GM23338 (cell line): ENCODE results near the gene EPHA3. TPM values are rescaled to one million over a fixed set of nuclear protein-coding genes. Genes with fewer than 3 reads are reported as not detected.

Source experiments
- ATAC-seq: fragments of 200-7000 bp; cut with Tn5 transposase; 3 replicates; pipeline ENCODE4 v1.9.1; 2020
- DNase-seq: peaks from one replicate; pipeline ENCODE4 v3.0.0-alpha.2; 2015; ENCODE audit warnings: low spot score
- H2AFZ ChIP-seq: fragments of 200-600 bp; sonication (generic); 2 replicates; pipeline ENCODE4 v1.8.0; 2016; ENCODE audit warnings: antibody characterized with exemption, mild to moderate bottlenecking, moderate library complexity
- H3F3A ChIP-seq: fragments of 200-600 bp; sonication (generic); replicated peaks from 2 replicates; pipeline ENCODE4 v1.8.0; 2017; ENCODE audit warnings: antibody characterized with exemption, mixed run types, low read depth
- H3K27ac ChIP-seq: fragments of 200-600 bp; sonication (generic); 2 replicates; pipeline ENCODE4 v1.6.1; 2016; ENCODE audit warnings: low read depth
- H3K27me3 ChIP-seq: fragments of 200-600 bp; sonication (generic); 2 replicates; pipeline ENCODE4 v1.8.0; 2016; ENCODE audit warnings: mild to moderate bottlenecking, mixed run types, moderate library complexity; ENCODE audit not compliant: insufficient read depth
- H3K36me3 ChIP-seq: fragments of 200-600 bp; sonication (generic); 2 replicates; pipeline ENCODE4 v1.8.0; 2016; ENCODE audit warnings: mild to moderate bottlenecking; ENCODE audit not compliant: insufficient read depth
- H3K4me1 ChIP-seq: fragments of 200-600 bp; sonication (generic); 2 replicates; pipeline ENCODE4 v1.8.0; 2016; ENCODE audit warnings: mild to moderate bottlenecking, moderate library complexity; ENCODE audit not compliant: insufficient read depth
- H3K4me2 ChIP-seq: fragments of 200-600 bp; sonication (generic); 2 replicates; pipeline ENCODE4 v1.7.1; 2017; ENCODE audit warnings: mixed run types
- H3K4me3 ChIP-seq: fragments of 200-600 bp; sonication (generic); 2 replicates; pipeline ENCODE4 v1.6.1; 2016; ENCODE audit warnings: mixed run types
- H3K79me2 ChIP-seq: fragments of 200-600 bp; sonication (generic); replicated peaks from 2 replicates; pipeline ENCODE4 v1.8.0; 2017; ENCODE audit warnings: mild to moderate bottlenecking; ENCODE audit not compliant: insufficient read depth
- H3K9me2 ChIP-seq: fragments of 200-600 bp; sonication (generic); 2 replicates; pipeline ENCODE4 v1.8.0; 2017; ENCODE audit not compliant: insufficient read depth
- H4K20me1 ChIP-seq: fragments of 200-600 bp; sonication (generic); replicated peaks from 2 replicates; pipeline ENCODE4 v1.8.0; 2017; ENCODE audit warnings: mild to moderate bottlenecking; ENCODE audit not compliant: insufficient read depth
- H3K27ac Mint-ChIP-seq: 2 replicates; pipeline ENCODE4 v1.8.0; 2020; ENCODE audit warnings: inconsistent platforms, mild to moderate bottlenecking, moderate library complexity, mixed read lengths
- H3K27me3 Mint-ChIP-seq: 3 replicates; pipeline ENCODE4 v1.8.0; 2022; ENCODE audit warnings: low read depth, mild to moderate bottlenecking, moderate library complexity, mixed read lengths, inconsistent platforms; ENCODE audit not compliant: insufficient read depth, poor library complexity
- H3K36me3 Mint-ChIP-seq: 3 replicates; pipeline ENCODE4 v1.8.0; 2021; ENCODE audit warnings: low read depth, mild to moderate bottlenecking, inconsistent platforms, moderate library complexity, mixed read lengths
- H3K4me1 Mint-ChIP-seq: 3 replicates; pipeline ENCODE4 v1.8.0; 2020; ENCODE audit warnings: mild to moderate bottlenecking, inconsistent platforms, mixed read lengths
- H3K4me3 Mint-ChIP-seq: 3 replicates; pipeline ENCODE4 v1.8.0; 2021; ENCODE audit warnings: moderate library complexity, mild to moderate bottlenecking, inconsistent platforms, mixed read lengths
- H3K9me3 Mint-ChIP-seq: 3 replicates; pipeline ENCODE4 v1.8.0; 2020; ENCODE audit warnings: moderate library complexity, mild to moderate bottlenecking, inconsistent platforms, mixed read lengths
- CREB1 ChIP-seq: fragments of 250-450 bp; sonication (Bioruptor Pico); IDR thresholded peaks from 2 replicates; pipeline ENCODE4 v1.5.0; 2020; ENCODE audit warnings: low read depth, mild to moderate bottlenecking, moderate library complexity
- EZH2 ChIP-seq: fragments of 200-600 bp; sonication (generic); IDR thresholded peaks from one replicate; pipeline ENCODE4 v1.8.0; 2017; ENCODE audit warnings: antibody characterized with exemption, mild to moderate bottlenecking, low read depth; ENCODE audit not compliant: unreplicated experiment
- EZH2phosphoT487 ChIP-seq: fragments of 200-600 bp; sonication (generic); IDR thresholded peaks from one replicate; pipeline ENCODE4 v1.8.1; 2018; ENCODE audit warnings: antibody characterized with exemption; ENCODE audit not compliant: unreplicated experiment
- JUNB ChIP-seq: IDR thresholded peaks from one replicate; pipeline ENCODE4 v1.6.1; 2016; ENCODE audit warnings: antibody characterized with exemption; ENCODE audit not compliant: unreplicated experiment
- NANOG ChIP-seq: IDR thresholded peaks from 2 replicates; pipeline ENCODE4 v1.6.1; 2016; ENCODE audit warnings: antibody characterized with exemption, borderline replicate concordance
- POLR2AphosphoS5 ChIP-seq: IDR thresholded peaks from 2 replicates; pipeline ENCODE4 v1.6.1; 2016; ENCODE audit warnings: antibody characterized with exemption, low read depth
- REST ChIP-seq: IDR thresholded peaks from one replicate; pipeline ENCODE4 v1.6.1; 2018; ENCODE audit warnings: antibody characterized with exemption; ENCODE audit not compliant: unreplicated experiment
- STAT1 ChIP-seq: IDR thresholded peaks from one replicate; pipeline ENCODE4 v1.6.1; 2016; ENCODE audit warnings: antibody characterized with exemption; ENCODE audit not compliant: unreplicated experiment
- ZNF114 ChIP-seq: fragments of 250-450 bp; sonication (Bioruptor Pico); IDR thresholded peaks from 2 replicates; pipeline ENCODE4 v1.5.0; 2020; ENCODE audit warnings: mild to moderate bottlenecking, moderate library complexity
- ZNF331 ChIP-seq: fragments of 250-450 bp; sonication (Bioruptor Pico); IDR thresholded peaks from 2 replicates; pipeline ENCODE4 v1.5.0; 2020; ENCODE audit warnings: low read depth, mild to moderate bottlenecking, moderate library complexity
- ZNF462 ChIP-seq: fragments of 250-450 bp; sonication (Bioruptor Pico); IDR thresholded peaks from 2 replicates; pipeline ENCODE4 v1.5.0; 2020; ENCODE audit warnings: mild to moderate bottlenecking, moderate library complexity
- polyA plus RNA-seq: library from polyadenylated mRNA; unstranded; fragments of >200 nt; fragmentation: Nextera tagmentation; extraction: Ambion mirVana; gene quantifications from 2 replicates; pipeline ENCODE4 v1.2.1, GENCODE V29; 2016
- total RNA-seq: library from RNA; depleted of rRNA; stranded (reverse); fragments of >200 nt; shearing (Covaris generic); gene quantifications from 2 replicates; pipeline ENCODE4 v1.2.3, GENCODE V29; 2014
- TF ChIP-seq, protein P1 (sequence below), 2 experiments: fragments of 200-600 bp in 1 of 2; sonication (generic) in 1 of 2; conservative IDR thresholded peaks; 2 replicates each; pipeline versions ENCODE4 v1.5.1 to v1.6.1; 2016 to 2017; ENCODE audit warnings: antibody characterized with exemption in 2 of 2, low read depth in 2 of 2, mild to moderate bottlenecking in 2 of 2, moderate library complexity in 1 of 2
- TF ChIP-seq, protein P2 (sequence below): IDR thresholded peaks from 2 replicates; pipeline ENCODE4 v1.6.1; 2016; ENCODE audit warnings: antibody characterized with exemption

EPHA3 gene
- total and polyA plus RNA-seq, 2 experiments from 2014 or later = 0.05 to 0.21 TPM

DNA sequence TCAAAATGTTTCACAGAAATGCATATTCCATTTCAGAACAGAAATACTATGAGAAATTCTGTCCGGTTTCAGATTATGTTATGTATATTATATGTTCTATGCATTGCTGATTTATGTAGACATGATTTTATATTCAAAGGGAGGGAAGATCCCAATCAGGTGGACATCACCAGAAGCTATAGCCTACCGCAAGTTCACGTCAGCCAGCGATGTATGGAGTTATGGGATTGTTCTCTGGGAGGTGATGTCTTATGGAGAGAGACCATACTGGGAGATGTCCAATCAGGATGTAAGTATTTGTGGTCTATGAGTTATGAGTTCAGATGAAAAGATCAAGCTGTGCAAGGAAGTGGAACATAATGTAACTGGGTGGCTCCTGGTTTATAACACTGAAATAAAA lies 341.7 kb downstream of the EPHA3 start:
- no peaks in the 10 kb centered on the region for H3K79me2 ChIP-seq
- no peak for DNase-seq
- H3K4me2 ChIP-seq = no peak overlapping the region
- TF ChIP-seq EZH2 (no peak), CREB1 (CRISPR knock-in tag) (no peak), EZH2phosphoT487 (no peak), JUNB (no peak), ZNF114 (CRISPR knock-in tag) (no peak), ZNF331 (CRISPR knock-in tag) (no peak), POLR2AphosphoS5 (no peak), REST (no peak), NANOG (no peak), STAT1 (no peak), ZNF462 (CRISPR knock-in tag) (no peak)
- TF ChIP-seq, protein P1, sequence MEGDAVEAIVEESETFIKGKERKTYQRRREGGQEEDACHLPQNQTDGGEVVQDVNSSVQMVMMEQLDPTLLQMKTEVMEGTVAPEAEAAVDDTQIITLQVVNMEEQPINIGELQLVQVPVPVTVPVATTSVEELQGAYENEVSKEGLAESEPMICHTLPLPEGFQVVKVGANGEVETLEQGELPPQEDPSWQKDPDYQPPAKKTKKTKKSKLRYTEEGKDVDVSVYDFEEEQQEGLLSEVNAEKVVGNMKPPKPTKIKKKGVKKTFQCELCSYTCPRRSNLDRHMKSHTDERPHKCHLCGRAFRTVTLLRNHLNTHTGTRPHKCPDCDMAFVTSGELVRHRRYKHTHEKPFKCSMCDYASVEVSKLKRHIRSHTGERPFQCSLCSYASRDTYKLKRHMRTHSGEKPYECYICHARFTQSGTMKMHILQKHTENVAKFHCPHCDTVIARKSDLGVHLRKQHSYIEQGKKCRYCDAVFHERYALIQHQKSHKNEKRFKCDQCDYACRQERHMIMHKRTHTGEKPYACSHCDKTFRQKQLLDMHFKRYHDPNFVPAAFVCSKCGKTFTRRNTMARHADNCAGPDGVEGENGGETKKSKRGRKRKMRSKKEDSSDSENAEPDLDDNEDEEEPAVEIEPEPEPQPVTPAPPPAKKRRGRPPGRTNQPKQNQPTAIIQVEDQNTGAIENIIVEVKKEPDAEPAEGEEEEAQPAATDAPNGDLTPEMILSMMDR (conservative IDR thresholded peaks at IDR 0.05; ENCODE audit: low read depth in 2 of 2) = no peak
- TF ChIP-seq, protein P2, sequence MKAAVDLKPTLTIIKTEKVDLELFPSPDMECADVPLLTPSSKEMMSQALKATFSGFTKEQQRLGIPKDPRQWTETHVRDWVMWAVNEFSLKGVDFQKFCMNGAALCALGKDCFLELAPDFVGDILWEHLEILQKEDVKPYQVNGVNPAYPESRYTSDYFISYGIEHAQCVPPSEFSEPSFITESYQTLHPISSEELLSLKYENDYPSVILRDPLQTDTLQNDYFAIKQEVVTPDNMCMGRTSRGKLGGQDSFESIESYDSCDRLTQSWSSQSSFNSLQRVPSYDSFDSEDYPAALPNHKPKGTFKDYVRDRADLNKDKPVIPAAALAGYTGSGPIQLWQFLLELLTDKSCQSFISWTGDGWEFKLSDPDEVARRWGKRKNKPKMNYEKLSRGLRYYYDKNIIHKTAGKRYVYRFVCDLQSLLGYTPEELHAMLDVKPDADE = no peak
- H3K4me1 ChIP-seq = no peaks in the 10 kb centered on the region
- no peak overlapping the region for H3K4me3 ChIP-seq
- ATAC-seq = no peak
- H3F3A ChIP-seq = no peaks in the 10 kb centered on the region
- Mint-ChIP-seq H3K27me3 (no peaks in the 10 kb centered on the region), H3K27ac (no peak overlapping the region), H3K4me3 (no peak overlapping the region), H3K9me3 (no peaks in the 10 kb centered on the region), H3K36me3 (no peaks in the 10 kb centered on the region), H3K4me1 (peaks cover 2% of the 10 kb centered on the region; the same call in 1 of the 3 replicates)
- no peak overlapping the region for H2AFZ ChIP-seq
- no peaks in the 10 kb centered on the region for H3K27me3 ChIP-seq
- H3K27ac ChIP-seq = no peak overlapping the region
- H3K9me2 ChIP-seq = no peaks in the 10 kb centered on the region
- H4K20me1 ChIP-seq = no peaks in the 10 kb centered on the region
- H3K36me3 ChIP-seq = no peaks in the 10 kb centered on the region
